WTC11 (cell line): ENCODE data around the gene TROAP. TPM values are rescaled to one million over a fixed set of nuclear protein-coding genes. Genes with fewer than 3 reads are reported as not detected.

Experiments used
- ATAC-seq: fragments of 200-7000 bp; cut with Tn5 transposase; 2 replicates; pipeline ENCODE4 v1.10.0; 2021; ENCODE audit warnings: mild to moderate bottlenecking, moderate library complexity
- CTCF ChIA-PET: fragments of 300-600 bp; sonication (Branson Sonifier 250); formaldehyde crosslinking; loops from one replicate; lab custom pipeline; 2021; ENCODE audit warnings: antibody characterized with exemption; lab: Charles Lee
- POLR2A ChIA-PET: fragments of 350-600 bp; sonication (Branson Sonifier 250); formaldehyde crosslinking; loops from one replicate; lab custom pipeline; 2021; ENCODE audit warnings: antibody characterized with exemption; lab: Charles Lee
- DNase-seq: peaks from one replicate; pipeline ENCODE4 v3.0.0; 2021; ENCODE audit warnings: low spot score
- H3K27ac Mint-ChIP-seq: 2 replicates; pipeline ENCODE4 v1.8.0; 2021; ENCODE audit warnings: mixed read lengths
- H3K27me3 Mint-ChIP-seq: 2 replicates; pipeline ENCODE4 v1.8.0; 2021; ENCODE audit warnings: low read depth, mild to moderate bottlenecking, moderate library complexity, mixed read lengths
- H3K36me3 Mint-ChIP-seq: 2 replicates; pipeline ENCODE4 v1.8.0; 2021; ENCODE audit warnings: mixed read lengths
- H3K4me1 Mint-ChIP-seq: 2 replicates; pipeline ENCODE4 v1.8.0; 2022; ENCODE audit warnings: mixed read lengths
- H3K4me3 Mint-ChIP-seq: 2 replicates; pipeline ENCODE4 v1.8.0; 2021; ENCODE audit warnings: mild to moderate bottlenecking, moderate library complexity, mixed read lengths
- H3K9me3 Mint-ChIP-seq: 2 replicates; pipeline ENCODE4 v1.8.0; 2021; ENCODE audit warnings: mixed read lengths
- CREB1 ChIP-seq: sonication (generic); formaldehyde crosslinking; IDR thresholded peaks from 2 replicates; pipeline ENCODE4 v1.8.0; 2023; ENCODE audit warnings: mild to moderate bottlenecking, missing genetic modification reagents
- CREM ChIP-seq: sonication (generic); formaldehyde crosslinking; IDR thresholded peaks from 2 replicates; pipeline ENCODE4 v1.8.1; 2022; ENCODE audit warnings: mild to moderate bottlenecking, missing genetic modification reagents, moderate library complexity
- ESRRA ChIP-seq: sonication (generic); formaldehyde crosslinking; IDR thresholded peaks from 2 replicates; pipeline ENCODE4 v1.8.1; 2022; ENCODE audit warnings: mild to moderate bottlenecking, missing genetic modification reagents, borderline replicate concordance
- IRF2 ChIP-seq: sonication (generic); formaldehyde crosslinking; IDR thresholded peaks from 2 replicates; pipeline ENCODE4 v1.8.0; 2022; ENCODE audit warnings: low read depth, missing genetic modification reagents, borderline replicate concordance
- NFYB ChIP-seq: sonication (generic); formaldehyde crosslinking; conservative IDR thresholded peaks from 2 replicates; pipeline ENCODE4 v1.8.0; 2022; ENCODE audit warnings: low read depth, missing genetic modification reagents
- PRDM15 ChIP-seq: sonication (generic); formaldehyde crosslinking; IDR thresholded peaks from 2 replicates; pipeline ENCODE4 v1.8.0; 2022; ENCODE audit warnings: missing genetic modification reagents
- RELA ChIP-seq: sonication (generic); formaldehyde crosslinking; IDR thresholded peaks from 2 replicates; pipeline ENCODE4 v1.8.1; 2022; ENCODE audit warnings: missing genetic modification reagents, mild to moderate bottlenecking, borderline replicate concordance
- SP1 ChIP-seq: sonication (generic); formaldehyde crosslinking; conservative IDR thresholded peaks from 2 replicates; pipeline ENCODE4 v1.8.1; 2022; ENCODE audit warnings: missing genetic modification reagents
- ZNF263 ChIP-seq: sonication (generic); formaldehyde crosslinking; IDR thresholded peaks from 2 replicates; pipeline ENCODE4 v1.8.1; 2022; ENCODE audit warnings: low read depth, mild to moderate bottlenecking, moderate library complexity, missing genetic modification reagents
- ZNF532 ChIP-seq: fragments of 250-450 bp; sonication (Bioruptor Pico); IDR thresholded peaks from 2 replicates; pipeline ENCODE4 v1.9.0; 2021; ENCODE audit warnings: mild to moderate bottlenecking, borderline replicate concordance
- total RNA-seq: library from RNA; stranded (reverse); gene quantifications from 3 replicates; pipeline ENCODE4 v1.2.3, GENCODE V29; 2021
- TF ChIP-seq, protein P1 (sequence below): fragments of 200-600 bp; IDR thresholded peaks from 2 replicates; pipeline ENCODE4 v1.8.0; 2022; ENCODE audit warnings: antibody characterized with exemption
- TF ChIP-seq, protein P2 (sequence below): fragments of 250-450 bp; sonication (Bioruptor Pico); conservative IDR thresholded peaks from 2 replicates; pipeline ENCODE4 v1.9.0; 2021; ENCODE audit warnings: mild to moderate bottlenecking
- TF ChIP-seq, protein P3 (sequence below): sonication (generic); formaldehyde crosslinking; IDR thresholded peaks from 2 replicates; pipeline ENCODE4 v1.8.0; 2023; ENCODE audit warnings: missing genetic modification reagents

The TROAP gene
- total RNA-seq, 1 experiment from 2014 or later = 89.2 TPM

GRCh38 chr12:49346659-49347310 is 23.7 kb downstream of the TROAP start, which contains the start of gene DNAJC22:
DNAJC22 (plus strand) TSS chr12:49346888; CDS start chr12:49348873, 1,985 bp downstream.
- H3K9me3 Mint-ChIP-seq = no peaks in the 10 kb centered on the region
- ChIA-PET POLR2A (interaction anchor here (0.6 to 1.9 kb wide), 6 partner anchors 15 to 309 kb away, joined by 4 to 7 read pairs (median 4); partner anchors contain the start of genes SPATS2 and TROAP), CTCF (interaction anchor here (0.7 to 6.5 kb wide), 35 partner anchors 10 to 763 kb away, joined by 3 to 212 read pairs (median 10); partner anchors contain the start of genes C1QL4, PRPH, SPATS2 and TROAP)
- H3K27me3 Mint-ChIP-seq = peaks cover 93% of the 10 kb centered on the region
- no peak for TF ChIP-seq NFYB (CRISPR knock-in tag)
- DNase-seq = no peak
- no peak within 1 kb of the TSS for H3K27ac Mint-ChIP-seq
- peaks cover 24% of the 10 kb centered on the region for H3K4me1 Mint-ChIP-seq
- peak within 1 kb of the TSS; percentile 75 for H3K4me3 Mint-ChIP-seq
- H3K36me3 Mint-ChIP-seq = no peaks in the 10 kb centered on the region
- no peak for ATAC-seq

DNA sequence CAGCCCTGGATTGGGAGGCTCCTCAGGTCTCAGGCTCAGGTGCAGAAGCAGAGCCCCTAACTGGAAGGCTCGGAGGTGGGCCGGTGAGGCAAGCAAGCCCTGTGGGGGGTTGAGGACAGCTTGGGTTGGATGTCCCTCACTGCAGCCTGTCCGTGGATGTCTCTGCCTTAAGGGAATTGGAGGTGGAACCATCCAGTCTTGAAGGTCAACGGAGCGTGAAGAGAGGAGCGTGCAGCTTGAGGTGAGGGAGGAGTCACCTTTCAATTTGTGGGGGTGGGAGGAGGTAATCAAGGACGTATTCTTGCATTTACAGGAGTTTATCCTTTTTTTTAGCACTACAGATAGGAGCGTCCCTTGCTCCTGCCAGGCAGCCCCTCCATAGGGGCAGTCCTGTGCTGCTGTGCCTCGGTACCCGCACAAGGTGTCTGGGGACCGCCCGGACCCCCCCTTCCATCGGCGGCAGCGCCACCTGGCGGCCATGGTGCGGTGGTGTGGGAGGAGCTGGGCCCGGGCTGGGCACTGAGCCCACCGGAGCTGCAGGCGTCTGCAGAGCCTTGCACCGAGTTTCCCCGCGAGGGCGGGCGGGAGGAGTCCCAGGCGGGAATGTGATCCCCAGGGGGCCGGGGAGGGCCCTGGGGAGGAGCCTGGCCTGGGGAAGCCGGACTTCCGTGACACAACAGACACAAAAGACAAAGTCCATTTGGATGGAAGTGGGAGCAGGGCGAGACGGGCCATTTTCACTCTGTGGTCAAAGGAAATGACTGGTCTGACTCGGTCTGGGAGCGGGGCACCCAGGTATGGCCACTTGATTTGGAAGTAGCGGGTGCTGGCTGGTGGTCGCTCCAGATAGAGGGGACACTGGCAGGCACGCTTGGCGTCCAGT is 24.5 kb downstream of the TROAP start:
- DNase-seq = peak; percentile 93
- TF ChIP-seq RELA (CRISPR knock-in tag) (no peak), PRDM15 (peak; percentile 54; the same call in 1 of the 2 replicates), ESRRA (CRISPR knock-in tag) (0 out of 2 replicates have a peak, but pooled peaks have one; percentile 26), ZNF263 (peak; percentile 44; the same call in 1 of the 2 replicates), SP1 (CRISPR knock-in tag) (0 out of 2 replicates have a peak, but pooled peaks have one; percentile 36)
- TF ChIP-seq, protein P1, sequence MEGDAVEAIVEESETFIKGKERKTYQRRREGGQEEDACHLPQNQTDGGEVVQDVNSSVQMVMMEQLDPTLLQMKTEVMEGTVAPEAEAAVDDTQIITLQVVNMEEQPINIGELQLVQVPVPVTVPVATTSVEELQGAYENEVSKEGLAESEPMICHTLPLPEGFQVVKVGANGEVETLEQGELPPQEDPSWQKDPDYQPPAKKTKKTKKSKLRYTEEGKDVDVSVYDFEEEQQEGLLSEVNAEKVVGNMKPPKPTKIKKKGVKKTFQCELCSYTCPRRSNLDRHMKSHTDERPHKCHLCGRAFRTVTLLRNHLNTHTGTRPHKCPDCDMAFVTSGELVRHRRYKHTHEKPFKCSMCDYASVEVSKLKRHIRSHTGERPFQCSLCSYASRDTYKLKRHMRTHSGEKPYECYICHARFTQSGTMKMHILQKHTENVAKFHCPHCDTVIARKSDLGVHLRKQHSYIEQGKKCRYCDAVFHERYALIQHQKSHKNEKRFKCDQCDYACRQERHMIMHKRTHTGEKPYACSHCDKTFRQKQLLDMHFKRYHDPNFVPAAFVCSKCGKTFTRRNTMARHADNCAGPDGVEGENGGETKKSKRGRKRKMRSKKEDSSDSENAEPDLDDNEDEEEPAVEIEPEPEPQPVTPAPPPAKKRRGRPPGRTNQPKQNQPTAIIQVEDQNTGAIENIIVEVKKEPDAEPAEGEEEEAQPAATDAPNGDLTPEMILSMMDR = peak; percentile 97
- Mint-ChIP-seq H3K27me3 (peaks cover 88% of the 10 kb centered on the region), H3K27ac (no peak overlapping the region), H3K4me3 (peak overlapping the region; percentile 75), H3K9me3 (no peaks in the 10 kb centered on the region), H3K36me3 (no peaks in the 10 kb centered on the region), H3K4me1 (peaks cover 24% of the 10 kb centered on the region)
- ATAC-seq = peak; percentile 79
- POLR2A ChIA-PET = interaction anchor here (1.0 to 1.9 kb wide), 5 partner anchors 10 to 167 kb away, joined by 3 to 7 read pairs (median 4); partner anchors contain the start of genes C1QL4 and SPATS2
- CTCF ChIA-PET = interaction anchor here (0.6 to 6.5 kb wide), 82 partner anchors 10 to 756 kb away, joined by 3 to 212 read pairs (median 5); partner anchors contain the start of genes C1QL4, GPD1, KCNH3 and LMBR1L

- ATAC-seq = no peak
- CTCF ChIA-PET = interaction anchor here (0.9 to 6.5 kb wide), 8 partner anchors 9 to 361 kb away, joined by 3 to 169 read pairs (median 40); partner anchors contain the start of genes C1QL4 and SPATS2
- no peak overlapping the region for H3K4me3 Mint-ChIP-seq
- peaks cover 19% of the 10 kb centered on the region for H3K4me1 Mint-ChIP-seq
- peaks cover 75% of the 10 kb centered on the region for H3K27me3 Mint-ChIP-seq
- no peak overlapping the region for H3K27ac Mint-ChIP-seq
- H3K9me3 Mint-ChIP-seq = no peaks in the 10 kb centered on the region
- DNase-seq = no peak
- TF ChIP-seq CREB1 (CRISPR knock-in tag) = no peak
- TF ChIP-seq ZNF532 = no peak
- TF ChIP-seq, protein P2, sequence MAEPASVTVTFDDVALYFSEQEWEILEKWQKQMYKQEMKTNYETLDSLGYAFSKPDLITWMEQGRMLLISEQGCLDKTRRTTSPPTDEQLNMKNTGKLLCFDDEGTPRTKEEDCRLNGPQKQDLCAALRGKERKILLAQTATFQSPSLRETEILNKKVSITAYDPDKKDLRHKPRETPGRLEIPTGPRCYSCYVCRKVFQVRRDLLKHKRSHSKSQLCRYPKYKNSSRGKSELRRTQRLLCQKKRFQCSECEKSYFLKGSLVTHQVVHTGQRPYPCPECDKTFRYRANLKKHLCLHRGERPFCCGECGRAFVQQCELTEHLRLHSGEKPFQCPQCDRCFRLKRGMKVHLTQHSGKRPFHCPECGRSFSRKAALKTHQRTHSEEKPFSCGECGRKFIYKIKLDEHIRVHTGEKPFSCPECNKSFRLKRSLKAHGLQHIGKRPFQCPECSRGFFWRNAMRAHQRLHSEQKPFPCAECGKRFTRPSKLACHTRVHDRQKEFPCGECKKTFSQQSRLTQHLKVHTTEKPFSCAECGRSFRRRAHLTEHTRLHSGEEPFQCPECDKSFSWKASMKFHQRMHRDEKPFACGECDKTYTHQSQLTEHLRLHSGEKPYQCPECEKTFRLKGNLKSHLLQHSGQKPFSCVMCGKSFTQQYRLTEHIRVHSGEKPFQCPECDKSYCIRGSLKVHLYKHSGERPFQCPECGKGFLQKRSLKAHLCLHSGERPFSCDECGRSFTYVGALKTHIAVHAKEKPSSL (CRISPR knock-in tag) = no peak
- TF ChIP-seq IRF2 (CRISPR knock-in tag) = no peak
- TF ChIP-seq, protein P3, sequence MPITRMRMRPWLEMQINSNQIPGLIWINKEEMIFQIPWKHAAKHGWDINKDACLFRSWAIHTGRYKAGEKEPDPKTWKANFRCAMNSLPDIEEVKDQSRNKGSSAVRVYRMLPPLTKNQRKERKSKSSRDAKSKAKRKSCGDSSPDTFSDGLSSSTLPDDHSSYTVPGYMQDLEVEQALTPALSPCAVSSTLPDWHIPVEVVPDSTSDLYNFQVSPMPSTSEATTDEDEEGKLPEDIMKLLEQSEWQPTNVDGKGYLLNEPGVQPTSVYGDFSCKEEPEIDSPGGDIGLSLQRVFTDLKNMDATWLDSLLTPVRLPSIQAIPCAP (CRISPR knock-in tag) = no peak
- no peak for TF ChIP-seq CREM (CRISPR knock-in tag)
- TF ChIP-seq, all 79 proteins: peak for 0
- no peaks in the 10 kb centered on the region for H3K36me3 Mint-ChIP-seq
- POLR2A ChIA-PET = no interaction called here
Measured at GRCh38 chr12:49348781-49349180, 25.7 kb downstream of the TROAP start.
